Fibroblast of mammary gland (primary cell): ENCODE results near the gene DNAJC5G.

Experiments used
- DNase-seq: peaks from one replicate; pipeline ENCODE4 v3.0.0-alpha.2; 2010; ENCODE audit warnings: low read depth
- H3K4me3 ChIP-seq: 2 replicates; pipeline ENCODE4 v1.5.1; 2011; ENCODE audit warnings: low read depth, mild to moderate bottlenecking, low read length, moderate library complexity; ENCODE audit not compliant: control insufficient read depth
- CTCF ChIP-seq: conservative IDR thresholded peaks from 2 replicates; pipeline ENCODE4 v1.5.1; 2011; ENCODE audit warnings: low read depth, low read length, inconsistent platforms; ENCODE audit not compliant: control insufficient read depth, insufficient read depth

Gene DNAJC5G

GRCh38 chr2:27261241-27261925, 13.8 kb upstream of the DNAJC5G start:
- H3K4me3 ChIP-seq: no peak overlapping the region

GRCh38 chr2:27261926-27262298, 13.3 kb upstream of the DNAJC5G start:
- H3K4me3 ChIP-seq: no peak overlapping the region
- DNase-seq: no peak
- TF ChIP-seq CTCF: no peak

More at GRCh38 chr2:27261241-27261925, 13.8 kb upstream of the DNAJC5G start:
- TF ChIP-seq CTCF: no peak
- DNase-seq: no peak

- TF ChIP-seq CTCF: no peak
- DNase-seq: peak; percentile 27
- H3K4me3 ChIP-seq: peak within 1 kb of the TSS; percentile 12
Observed at GRCh38 chr2:27262379-27263286, 12.6 kb upstream of the DNAJC5G start, which contains the start of gene SLC30A3. Gene SLC30A3, minus strand, starts transcription at chr2:27263047. Its CDS starts 141 bp downstream, at chr2:27262906.

DNA sequence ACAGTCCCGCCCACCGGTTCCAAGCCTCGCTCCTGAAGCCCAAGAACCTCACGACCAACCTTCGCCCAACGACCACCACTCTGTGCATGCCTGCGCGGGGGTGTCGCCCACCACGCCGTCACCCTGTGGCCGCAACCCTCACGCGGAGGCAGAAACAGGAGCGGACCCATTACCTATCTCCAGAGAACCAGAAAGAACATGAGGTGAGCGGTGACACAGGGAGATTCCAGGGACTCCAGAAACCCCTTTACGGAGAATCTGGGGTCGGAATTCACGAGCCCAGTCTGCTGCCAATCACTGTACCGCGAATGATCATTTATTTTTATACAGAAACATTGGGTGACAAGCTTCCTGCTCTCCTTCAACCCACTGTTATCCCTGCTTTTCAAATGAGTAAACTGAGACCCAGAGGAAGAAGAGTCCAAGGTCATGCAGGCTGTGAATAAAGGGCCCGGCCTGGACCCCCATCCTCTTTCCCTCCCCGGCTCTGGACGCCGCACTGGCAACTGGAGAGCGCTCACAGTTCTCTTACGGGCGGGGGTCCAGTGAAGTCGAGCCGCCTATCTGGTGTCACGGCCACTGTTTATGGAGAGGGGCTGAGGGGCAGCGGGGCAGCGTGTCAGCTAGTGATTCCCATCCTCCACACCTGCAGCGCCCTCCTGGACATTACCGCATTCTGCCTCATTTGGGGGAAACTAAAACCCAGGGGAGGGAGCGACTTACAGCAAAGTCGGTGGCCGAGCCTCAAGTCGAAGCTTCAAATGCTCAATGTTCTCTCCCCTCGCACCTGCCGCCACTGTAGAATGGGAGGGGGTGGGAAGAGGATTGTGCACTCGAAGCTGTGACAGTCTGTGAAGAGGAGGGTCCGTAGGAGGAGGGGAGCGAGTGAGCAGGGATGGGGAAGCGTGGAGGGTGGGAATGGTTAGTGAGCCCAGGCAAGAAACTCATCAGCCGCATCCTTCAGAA, 11.7 kb upstream of the DNAJC5G start:
- H3K4me3 ChIP-seq: peak overlapping the region; percentile 12
- TF ChIP-seq CTCF: no peak
- no peak for DNase-seq

GRCh38 chr2:27264253-27264752, 10.9 kb upstream of the DNAJC5G start:
- no peak overlapping the region for H3K4me3 ChIP-seq
- no peak for DNase-seq
- no peak for TF ChIP-seq CTCF

DNA sequence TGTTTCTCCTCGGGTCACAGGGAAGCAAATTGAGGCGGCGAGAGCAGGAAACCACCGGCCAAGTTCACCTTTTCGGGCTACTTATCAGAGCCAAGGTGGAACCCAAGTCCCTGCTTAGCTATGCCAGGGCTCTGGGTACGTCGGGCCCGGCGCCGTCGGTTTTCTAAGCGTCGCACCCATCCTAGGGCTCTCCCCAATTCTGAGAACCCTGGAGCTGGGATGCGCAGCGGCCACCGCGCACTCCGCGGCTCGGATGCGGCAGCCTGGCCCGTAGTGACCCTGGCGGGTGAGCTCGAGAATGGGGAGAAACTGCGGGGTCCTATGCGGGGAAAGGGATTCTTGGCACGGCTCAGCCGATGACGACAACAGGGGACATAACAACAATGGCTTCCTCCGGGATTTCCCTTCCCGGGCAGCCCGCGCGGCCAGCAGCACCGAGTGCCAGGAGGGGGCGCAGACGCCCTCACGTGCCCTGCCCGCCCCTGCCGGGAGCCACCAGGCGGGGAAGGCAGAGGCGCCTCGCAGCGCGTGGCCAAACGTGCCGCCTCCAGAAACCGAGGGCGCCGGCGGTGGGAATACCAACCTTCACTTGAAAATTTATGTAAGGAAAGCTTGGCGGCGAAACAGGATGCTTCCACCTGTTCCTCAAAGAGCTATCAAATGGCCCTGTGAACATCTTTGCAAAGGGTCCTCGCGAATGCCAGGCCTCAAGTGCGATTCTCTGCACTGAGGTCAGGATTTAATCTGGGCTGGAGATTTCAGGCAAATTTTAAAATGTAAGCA, 10.3 kb upstream of the DNAJC5G start:
- no peak for TF ChIP-seq CTCF
- peak overlapping the region; percentile 6 for H3K4me3 ChIP-seq
- peak; percentile 26 for DNase-seq
